ENCODE measurements around the gene WDFY3.

- TF ChIP-seq SMC3 (IDR thresholded peaks at IDR 0.05; ENCODE audit: low read depth, low read length): no peak
- no peak for TF ChIP-seq CTCF (conservative IDR thresholded peaks at IDR 0.05; ENCODE audit: low read depth, low read length)
- no peak for TF ChIP-seq POLR2A (IDR thresholded peaks at IDR 0.05; ENCODE audit: low read depth, low read length)
- TF ChIP-seq RCOR1 (IDR thresholded peaks at IDR 0.05; ENCODE audit: insufficient replicate concordance, low read length): no peak
- TF ChIP-seq RFX5 (IDR thresholded peaks at IDR 0.05; ENCODE audit: low read depth, low read length): no peak
- no peak for TF ChIP-seq MAFK (IDR thresholded peaks at IDR 0.05; ENCODE audit: low read depth, low read length)
- no peak for TF ChIP-seq BHLHE40 (IDR thresholded peaks at IDR 0.05; ENCODE audit: low read depth, low read length)
- no peak for TF ChIP-seq RAD21 (IDR thresholded peaks at IDR 0.05; ENCODE audit: low read length)
- TF ChIP-seq CHD1 (IDR thresholded peaks at IDR 0.05; ENCODE audit: low read depth, low read length): no peak
- no peak for TF ChIP-seq CEBPB (IDR thresholded peaks at IDR 0.05; ENCODE audit: low read depth, low read length)
- TF ChIP-seq USF2 (IDR thresholded peaks at IDR 0.05; ENCODE audit: low read depth, low read length): no peak
Measured at GRCh38 chr4:84690481-84690880, 276.0 kb downstream of the WDFY3 start.
